Stimulated activated CD4-positive, alpha-beta T cell treated with anti-CD3 and anti-CD28 coated beads, Interleukin-15, amount 100 ng/mL, for 48 hours (primary cell): ENCODE data around the gene SLC35F4.
"Not testable (repeated sequence)": the region's sequence is repeated elsewhere in the genome, so short reads cannot be mapped to it uniquely, and the experiment has no call there.

Source experiments
- DNase-seq, 2 donors: peaks; one replicate each; pipeline ENCODE4 v3.0.0-alpha.2; 2020; ENCODE audit warnings: low read depth in 2 of 2

Gene SLC35F4

GRCh38 chr14:57725399-57726077, 140.4 kb downstream of the SLC35F4 start:
- no peak for DNase-seq

DNA sequence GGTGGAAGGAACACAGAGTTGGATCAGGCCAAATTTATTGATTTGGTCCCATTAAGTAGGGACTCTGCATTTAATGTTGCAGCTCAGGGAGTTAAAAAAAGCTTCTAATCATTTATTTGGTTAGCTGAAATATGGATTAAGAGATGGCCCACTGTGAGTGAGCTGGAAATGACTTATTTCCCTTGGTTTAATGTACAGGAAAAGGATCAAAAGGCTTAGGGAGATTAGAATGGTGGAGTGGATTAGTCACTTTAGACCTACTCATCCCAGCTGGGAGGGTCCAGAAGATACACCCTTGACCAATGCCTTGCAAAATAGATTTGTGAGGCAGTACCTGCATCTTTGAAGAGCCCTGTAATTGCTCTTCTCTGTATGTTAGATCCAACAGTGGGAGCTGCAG, 143.8 kb downstream of the SLC35F4 start:
- DNase-seq: not testable (repeated sequence)

DNA sequence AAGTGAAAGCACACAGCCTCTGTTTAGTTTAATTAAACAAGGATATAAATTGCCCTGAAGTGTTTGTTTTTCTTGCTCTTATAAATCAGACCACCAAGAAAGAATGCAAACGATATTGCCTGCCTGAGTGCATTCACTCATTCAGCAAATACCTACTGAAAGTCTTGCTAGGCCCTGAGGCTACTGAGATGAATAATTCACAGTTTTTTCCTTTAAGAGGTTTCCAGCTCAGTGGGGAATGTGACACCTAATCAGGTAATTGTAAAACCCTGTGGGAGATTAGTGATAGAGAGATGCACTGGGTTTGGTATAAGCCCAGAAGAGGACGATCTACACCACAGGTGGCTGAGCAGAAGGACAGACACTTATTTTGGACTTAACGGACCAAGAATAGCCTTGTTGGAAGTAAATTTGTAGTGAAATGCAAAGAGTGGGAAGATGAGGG, 151.4 kb downstream of the SLC35F4 start:
- DNase-seq: no peak

DNA sequence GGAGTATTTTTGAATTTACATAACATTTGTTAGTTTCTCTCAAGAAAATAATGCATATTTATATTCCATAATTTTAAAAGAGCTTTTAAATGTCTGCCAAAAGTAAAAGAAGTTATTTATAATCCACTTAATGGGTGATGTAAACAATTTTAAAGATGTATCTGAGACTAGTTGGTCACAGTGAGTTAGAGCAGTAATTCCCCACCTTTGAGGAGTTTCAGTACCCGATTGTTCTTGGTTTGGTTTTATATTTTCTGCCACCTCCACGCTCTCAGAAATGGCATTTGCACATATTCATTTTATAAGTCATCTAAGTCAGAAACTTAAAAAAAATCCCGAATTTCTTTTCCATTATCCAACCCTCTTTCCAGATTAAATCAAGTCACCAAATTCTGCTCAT, 153.2 kb downstream of the SLC35F4 start:
- DNase-seq: no peak

- no peak for DNase-seq
Observed at GRCh38 chr14:57712102-57712501, 153.8 kb downstream of the SLC35F4 start.

DNA sequence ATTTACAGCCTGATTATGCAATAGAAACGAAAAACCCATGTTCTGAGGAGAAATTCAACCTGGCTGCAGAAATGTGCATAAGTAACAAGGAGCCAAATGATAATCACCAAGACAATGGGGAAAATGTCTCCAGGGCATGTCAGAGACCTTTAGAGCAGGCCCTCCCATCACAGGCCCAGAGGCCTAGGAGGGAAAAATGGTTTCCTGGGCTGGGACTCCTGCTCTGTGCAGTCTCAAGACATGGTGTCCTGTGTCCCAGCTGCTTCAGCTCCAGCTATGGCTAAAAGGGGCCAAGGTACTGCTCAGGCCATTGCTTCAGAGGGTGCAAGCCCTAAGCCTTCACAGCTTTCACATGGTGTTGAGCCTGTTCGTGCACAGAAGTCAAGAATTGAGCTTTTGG, 156.0 kb downstream of the SLC35F4 start:
- DNase-seq: no peak

- not testable (repeated sequence) for DNase-seq
Observed at GRCh38 chr14:57709086-57709485, 156.8 kb downstream of the SLC35F4 start.

GRCh38 chr14:57707219-57707618, 158.7 kb downstream of the SLC35F4 start:
- no peak for DNase-seq

GRCh38 chr14:57704763-57705162, 161.1 kb downstream of the SLC35F4 start:
- no peak for DNase-seq

GRCh38 chr14:57699947-57700346, 165.9 kb downstream of the SLC35F4 start:
- no peak for DNase-seq

DNA sequence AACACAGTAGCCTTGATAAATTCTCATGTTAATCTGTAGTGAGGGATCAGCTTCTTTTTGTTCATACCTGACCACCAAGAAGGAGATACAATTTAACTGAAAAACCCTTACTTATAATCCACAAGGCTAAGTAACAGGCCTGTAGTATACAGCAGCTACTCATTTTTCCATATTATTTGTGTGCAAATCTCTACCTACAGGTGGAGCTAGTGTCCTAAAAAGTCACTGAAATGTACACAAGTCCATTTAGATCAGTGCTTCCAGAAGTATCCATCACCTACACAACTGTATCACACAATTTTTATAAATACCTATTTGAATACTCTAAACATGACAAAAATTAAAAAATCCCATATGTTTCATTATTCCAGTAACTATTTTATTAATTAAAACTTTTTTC, 173.2 kb downstream of the SLC35F4 start:
- no peak for DNase-seq

DNA sequence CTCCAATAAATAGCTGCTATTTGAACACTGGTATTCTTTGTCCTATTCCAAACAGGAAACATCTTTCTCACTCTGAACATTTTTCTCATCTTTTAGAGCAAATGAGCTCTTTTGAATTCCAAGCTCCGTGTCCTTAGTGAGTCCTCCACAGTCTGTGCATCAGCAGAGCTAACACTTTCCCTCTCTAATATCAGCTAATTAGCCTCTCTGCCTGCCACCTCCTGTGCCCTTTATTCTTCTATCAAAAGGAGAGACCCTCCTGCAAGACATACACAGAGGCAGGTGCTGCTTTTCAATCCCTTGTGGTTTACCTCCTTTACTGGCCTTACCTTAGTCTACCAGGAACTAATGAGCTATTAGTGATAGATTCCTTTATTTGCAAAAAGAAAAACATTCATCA, 178.5 kb downstream of the SLC35F4 start:
- DNase-seq: no peak

GRCh38 chr14:57686304-57686703, 179.6 kb downstream of the SLC35F4 start:
- no peak for DNase-seq

DNA sequence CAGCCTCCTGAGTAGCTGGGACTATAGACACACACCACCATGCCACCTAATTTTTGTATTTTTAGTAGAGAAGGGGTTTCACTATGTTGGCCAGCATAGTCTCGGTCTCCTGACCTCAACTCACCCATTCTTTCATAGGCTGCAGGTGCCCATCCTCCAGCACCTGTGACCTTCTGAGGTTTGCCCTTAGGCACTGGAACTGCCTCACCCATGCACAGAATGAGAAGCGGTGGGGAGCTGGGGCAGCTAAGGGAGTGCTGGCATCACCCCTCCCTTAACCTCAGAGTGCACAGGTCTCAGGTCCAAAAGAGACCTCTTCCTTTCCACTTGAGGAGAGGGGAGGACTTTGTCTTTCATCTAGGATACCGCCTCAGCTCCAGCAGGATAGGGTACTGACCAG, 194.9 kb downstream of the SLC35F4 start:
- DNase-seq: no peak

DNA sequence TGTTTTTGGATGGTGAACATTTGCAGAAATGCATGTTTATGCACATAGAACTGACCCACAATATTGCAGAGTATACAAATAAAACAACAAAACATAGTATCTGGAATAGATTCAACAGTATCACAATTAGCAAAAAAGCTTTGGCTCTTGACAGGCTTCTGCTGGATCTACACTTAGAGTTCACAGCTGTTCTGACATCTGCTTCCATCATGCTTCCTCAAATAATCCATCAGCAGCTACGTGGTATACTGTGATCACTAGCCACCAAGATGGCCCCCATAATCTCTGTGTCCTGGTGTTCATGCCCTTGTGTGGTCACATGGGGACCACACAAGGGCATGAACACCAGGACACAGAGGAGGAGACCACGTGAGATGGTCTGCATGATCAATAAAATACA, 205.7 kb downstream of the SLC35F4 start:
- DNase-seq: no peak

DNA sequence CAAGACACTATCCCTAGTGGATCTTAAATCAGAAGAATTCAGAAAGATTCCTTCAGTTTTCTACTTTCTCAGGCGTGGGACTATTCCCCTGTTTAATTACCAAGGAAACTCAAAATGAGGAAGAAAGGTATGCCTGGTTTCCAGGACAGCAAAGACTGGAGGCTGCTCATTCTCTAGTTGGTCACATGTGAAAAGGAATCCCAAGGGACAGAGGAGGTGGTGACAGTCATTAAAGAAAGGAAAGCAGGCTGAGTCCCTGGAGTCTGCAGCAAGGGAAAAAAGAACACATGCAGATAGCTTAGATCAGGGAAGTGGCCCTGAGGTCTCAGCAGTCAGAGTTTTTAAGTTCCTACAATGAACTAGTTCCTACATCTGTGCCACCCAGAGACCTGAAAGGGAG, 206.8 kb downstream of the SLC35F4 start:
- DNase-seq: no peak

DNA sequence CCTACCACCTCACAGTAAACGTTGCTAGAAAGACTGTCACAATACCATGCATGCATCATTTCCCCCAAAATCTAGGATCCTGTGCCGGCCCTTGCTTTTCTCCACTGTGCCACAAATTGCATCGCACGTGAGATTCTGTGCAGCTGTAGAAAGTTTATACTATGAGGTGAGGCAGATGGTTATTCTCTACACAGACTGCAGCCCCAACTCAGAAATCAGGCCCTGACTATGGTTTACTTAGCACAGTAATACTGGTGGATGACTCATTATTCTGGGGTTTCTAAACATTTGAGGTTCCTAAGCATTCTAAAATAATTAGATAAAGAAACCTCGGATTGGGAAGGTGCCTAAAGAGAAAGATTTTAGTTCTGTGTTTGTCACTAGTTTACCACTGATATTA, 208.4 kb downstream of the SLC35F4 start:
- no peak for DNase-seq

DNA sequence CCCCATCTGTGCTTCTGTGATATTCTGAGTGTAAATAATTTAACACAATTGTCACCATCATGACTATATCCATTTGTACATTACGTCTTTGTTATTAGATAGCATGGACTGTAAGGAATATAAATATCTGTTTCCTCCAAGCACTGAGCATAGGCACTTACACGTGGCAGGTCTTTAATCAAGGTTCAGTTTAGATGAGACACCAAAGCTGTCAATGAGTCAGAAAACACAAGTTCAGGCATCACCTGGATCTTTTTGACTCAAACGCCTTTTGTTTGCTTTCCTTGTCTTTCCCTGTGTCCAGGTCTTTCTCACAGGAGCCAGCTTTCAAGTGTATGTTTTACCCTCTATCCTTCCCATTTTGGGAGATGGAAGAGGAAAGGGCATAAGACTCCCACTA, 209.0 kb downstream of the SLC35F4 start:
- no peak for DNase-seq

- DNase-seq: no peak
Observed at GRCh38 chr14:57652769-57653168, 213.1 kb downstream of the SLC35F4 start.

DNA sequence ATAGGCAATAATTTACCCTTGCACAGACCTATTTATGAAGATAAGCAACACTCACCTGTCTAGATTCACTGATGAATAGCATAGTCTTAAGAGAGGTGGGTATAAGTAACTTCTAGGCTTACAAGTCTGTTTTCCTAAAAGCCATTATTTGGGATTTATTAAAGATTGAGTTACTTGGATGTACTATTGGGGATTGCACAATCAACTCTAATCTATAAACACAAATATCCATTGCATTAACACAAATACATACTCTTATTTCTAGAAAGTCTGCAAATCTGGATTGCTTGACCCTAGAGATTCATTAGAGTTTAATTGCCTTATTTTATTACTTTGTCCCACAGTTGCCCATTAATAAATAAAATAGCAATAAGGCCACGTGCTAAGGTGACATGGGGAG, 224.1 kb downstream of the SLC35F4 start:
- no peak for DNase-seq

- no peak for DNase-seq
Observed at GRCh38 chr14:57640036-57640435, 225.9 kb downstream of the SLC35F4 start.

DNA sequence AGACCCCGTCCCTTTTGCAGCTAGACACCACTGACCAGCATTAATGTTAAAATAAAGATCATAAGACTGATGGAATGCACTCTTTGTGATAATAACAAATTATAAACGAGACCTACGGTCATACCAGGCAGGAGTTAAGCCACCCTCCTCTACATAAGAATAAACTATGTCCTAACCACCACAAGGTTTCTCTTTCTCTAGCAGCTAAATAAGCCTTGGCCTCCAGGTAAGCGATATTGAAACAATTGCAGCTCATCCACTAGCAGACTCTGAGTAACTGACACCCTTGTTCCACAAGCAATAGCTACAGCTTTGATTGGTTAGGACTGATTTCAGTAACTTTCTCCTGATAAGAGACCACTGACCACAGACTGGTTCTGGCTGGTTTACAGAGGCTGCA, 228.0 kb downstream of the SLC35F4 start:
- no peak for DNase-seq

DNA sequence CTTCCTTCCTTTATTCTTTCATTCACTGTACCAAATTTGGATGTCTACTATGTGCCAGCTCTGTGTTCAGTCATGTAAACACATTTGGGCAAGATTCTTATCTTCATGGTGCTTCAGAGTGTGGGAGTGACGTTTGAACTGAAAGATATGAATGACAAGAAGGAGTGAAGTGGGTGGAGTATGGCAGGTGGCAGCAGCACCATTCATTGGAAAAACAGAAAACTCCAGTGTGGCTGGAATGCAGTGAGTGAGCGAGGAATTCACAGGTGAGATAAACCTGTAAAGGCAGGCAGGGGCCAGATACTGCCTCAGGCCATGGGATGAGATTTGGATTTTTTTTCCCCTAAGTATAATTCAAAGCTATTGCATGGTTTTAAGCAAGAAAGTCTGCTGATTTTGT, 231.6 kb downstream of the SLC35F4 start:
- DNase-seq: no peak

- no peak for DNase-seq
Observed at GRCh38 chr14:57632649-57633048, 233.2 kb downstream of the SLC35F4 start.
